DMS 273 (cell line): ENCODE measurements around the gene TTYH3.
"Not testable (repeated sequence)": the region's sequence is repeated elsewhere in the genome, so short reads cannot be mapped to it uniquely, and the experiment has no call there.

Experiments
- DNase-seq: peaks from one replicate; lab custom pipeline; 2025; ENCODE audit not compliant: unreplicated experiment; lab: John Stamatoyannopoulos, UW

TTYH3 gene

DNA sequence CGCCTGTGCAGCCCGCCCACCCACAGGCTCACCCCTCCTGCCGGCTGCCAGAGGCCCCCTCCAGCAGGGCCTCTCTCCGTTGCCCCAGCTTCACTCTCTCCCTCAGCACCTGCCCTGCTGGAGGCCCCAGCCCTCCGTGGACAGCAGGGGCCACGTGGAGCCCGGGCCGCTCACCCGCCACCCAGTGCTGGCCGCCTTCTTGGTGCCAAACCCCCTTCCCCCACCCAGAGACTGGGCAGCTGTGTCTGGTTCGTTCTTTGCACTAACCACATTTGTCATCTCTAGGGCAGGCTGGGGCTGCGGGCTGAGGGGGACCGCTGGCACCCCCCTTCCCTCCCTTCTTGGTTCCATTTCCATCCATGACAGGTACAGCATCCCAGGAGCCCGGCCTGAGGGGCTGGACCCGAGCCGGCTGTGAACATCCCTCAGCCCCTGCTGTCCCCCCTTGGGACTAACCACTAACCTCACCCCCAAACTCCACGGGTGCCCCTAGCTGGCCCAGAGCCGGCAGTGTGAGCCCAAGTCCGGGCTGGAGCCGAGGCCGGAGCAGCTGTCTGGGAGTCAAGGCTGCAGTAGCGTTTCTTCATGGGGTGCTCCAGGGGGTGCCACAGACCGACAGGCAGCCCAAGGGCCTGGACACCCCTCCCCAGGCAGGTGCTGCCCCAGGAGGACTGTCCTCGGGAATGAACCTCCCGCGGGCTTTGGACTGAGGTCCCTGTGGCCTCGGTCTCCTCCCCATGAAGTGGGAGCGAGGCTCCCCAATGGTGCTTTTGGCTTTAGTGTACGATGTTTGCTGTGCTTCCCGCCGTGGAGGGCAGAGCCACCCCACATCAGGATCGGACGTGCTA is 30.7 kb downstream of the TTYH3 start:
- DNase-seq, result no peak

DNA sequence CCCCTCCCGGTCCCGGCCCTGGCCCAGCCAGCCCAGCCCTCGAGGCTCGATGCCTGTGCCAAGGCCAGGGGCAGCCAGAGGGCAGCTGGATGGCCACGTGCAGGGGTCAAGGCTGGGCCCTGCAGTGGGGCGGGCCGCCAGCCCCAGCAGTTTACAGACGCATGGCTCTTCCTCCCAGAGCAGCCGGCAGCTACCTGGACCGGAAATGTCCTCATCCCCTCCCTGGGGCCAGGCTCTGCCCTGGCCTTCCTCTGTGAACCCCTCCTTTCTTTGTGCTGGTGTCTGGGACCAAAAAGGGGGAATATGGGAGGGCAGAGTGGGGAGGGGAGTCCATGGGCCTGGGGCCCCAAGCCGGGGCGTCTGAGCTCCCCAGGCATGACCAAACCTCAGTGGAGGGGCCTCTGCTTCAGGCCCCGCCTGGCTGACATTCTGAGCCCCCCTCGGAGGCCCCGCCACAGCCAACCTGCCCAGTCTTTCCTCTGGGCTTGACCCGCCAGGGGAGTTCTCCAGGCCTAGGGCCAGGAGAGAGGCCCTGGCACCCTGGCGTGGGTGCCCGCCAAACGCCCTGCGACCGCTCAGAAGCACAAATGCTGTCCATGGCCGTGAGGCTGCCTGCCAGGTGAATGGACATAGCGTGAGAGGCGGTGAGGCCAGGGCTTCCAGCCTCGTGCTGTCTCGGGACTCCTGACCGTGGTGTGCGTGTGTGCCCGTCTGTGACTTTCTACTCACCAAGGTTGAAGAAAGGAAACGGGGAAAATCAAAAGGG is 31.5 kb downstream of the TTYH3 start:
- no peak for DNase-seq

DNA sequence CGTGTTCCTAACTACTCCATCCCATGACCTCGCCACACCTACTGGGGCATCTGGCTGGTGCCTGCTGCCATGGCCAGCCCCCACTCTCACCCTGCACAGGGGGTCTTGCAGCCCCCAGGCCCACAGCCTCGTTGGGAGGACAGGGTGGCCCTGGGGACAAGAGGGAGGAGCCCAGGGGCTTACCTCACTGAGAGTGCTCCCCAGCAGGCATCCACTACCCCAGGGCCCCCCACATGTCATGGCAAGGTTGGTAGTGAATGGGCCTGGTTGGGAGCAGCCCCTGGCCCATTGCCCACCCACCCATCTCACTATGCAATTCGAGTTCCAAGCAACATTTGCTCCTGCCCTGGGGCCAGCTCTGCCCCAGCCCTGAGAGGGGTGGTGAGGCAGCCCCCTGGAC is 32.2 kb downstream of the TTYH3 start:
- DNase-seq, result no peak

DNA sequence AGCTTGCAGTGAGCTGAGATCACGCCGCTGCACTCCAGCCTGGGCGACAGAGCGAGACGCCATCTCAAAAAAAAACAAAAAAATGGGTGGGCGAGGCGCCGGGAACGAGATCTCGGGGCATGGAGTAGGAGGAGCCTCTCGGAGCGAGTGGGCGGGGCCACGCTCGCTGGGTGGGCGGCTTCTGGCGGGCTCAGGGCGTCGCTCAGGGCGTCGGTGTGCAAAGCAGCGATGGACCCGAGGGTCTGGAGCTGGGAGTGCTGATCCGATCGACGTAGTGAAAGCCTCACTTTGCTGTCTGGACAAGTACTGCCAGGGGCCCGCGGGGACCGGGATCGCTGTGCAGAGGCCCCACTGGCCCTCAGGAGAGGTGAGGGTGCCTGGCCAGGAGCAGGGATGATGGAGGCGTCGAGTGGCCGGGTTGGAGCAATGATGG is 33.6 kb downstream of the TTYH3 start:
- peak; percentile 51 for DNase-seq

DNA sequence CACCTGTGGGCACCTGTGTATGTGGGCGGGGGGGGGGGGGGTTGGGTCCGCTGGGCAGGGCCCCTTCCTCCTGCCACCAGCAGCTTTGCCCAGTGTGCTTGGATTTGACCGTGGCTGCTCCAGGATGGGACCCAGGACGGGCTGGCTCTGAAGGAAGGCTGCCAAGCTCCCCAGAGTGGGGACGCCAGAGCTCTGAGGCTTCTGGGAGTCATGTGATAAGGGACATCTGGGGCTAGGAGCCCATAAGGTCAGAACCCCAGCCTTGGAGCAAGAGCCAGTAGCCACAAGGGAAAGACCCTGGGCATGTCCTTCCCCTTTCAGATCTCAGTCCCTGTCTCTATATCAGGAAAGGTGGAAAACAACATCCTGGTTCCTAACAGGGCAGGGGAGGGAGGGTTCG is 34.4 kb downstream of the TTYH3 start:
- no peak for DNase-seq

DNA sequence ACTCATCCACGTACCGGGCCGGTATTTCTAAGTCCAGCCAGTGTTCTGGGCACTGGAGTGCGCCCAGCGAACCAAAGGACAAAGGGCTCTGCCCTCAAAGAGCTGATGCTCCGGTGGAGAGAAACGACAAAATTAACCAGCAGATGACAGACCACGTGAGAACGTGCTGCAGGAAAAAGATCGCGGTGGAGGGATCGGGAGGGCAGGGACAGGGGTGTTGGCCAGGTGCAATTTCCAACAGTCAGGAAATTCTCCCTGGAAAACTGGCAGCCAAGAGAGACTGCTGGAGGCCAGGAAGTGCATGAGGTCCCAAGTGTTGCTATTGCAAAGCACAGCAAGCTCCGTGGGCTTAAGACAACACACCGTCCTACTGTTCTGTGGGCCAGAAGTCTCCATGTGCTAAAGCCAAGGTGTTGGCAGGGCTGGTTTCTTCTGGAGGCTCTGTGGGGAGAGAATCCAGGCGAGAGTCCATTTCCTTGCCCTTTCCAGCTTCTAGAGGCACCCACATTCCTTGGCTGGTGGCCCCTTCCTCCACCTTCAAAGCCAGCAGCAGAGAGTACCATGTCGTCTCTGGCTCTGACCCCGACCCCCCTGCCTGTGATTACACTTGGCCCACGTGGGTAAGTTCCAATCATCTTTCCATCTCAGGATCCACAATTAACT is 34.9 kb downstream of the TTYH3 start:
- DNase-seq, result no peak

DNA sequence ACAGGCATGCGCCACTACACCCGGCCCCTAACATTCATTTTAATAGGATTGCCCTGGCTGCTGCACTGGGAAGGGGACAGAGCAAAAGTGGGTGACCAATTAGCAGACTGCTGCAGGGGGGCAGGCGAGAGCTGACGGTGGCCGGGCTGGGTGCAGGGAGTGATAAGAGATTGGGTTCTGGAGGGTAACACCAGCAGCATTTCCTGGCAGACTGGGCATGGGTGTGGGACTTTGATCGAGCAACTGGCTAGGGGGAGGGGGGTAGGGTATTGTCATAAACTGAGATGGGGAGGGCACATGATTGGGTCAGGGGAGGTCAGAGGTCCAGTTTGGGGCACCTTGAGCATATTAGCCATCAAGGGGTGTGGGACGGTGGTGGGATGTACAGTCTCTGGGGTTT is 36.1 kb downstream of the TTYH3 start:
- no peak for DNase-seq

DNA sequence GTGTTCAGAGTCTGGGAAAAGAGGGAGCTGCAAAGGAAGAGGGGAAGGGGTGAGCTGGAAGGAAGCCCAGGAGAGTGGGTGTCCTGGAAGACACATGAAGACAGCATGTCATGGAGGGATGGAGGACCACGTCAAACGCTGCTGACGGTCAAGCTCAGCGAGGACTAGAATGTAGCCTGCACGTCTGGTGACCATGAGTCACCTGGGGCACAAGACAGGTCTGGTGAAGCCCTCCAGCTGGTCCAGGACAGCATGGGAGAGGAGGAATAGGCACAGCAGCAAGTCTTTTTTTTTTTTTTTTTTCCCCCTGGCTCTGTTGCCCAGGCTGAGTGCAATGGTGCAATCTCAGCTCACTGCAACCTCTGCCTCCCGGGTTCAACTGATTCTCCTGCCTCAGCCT is 36.6 kb downstream of the TTYH3 start:
- no peak for DNase-seq

DNA sequence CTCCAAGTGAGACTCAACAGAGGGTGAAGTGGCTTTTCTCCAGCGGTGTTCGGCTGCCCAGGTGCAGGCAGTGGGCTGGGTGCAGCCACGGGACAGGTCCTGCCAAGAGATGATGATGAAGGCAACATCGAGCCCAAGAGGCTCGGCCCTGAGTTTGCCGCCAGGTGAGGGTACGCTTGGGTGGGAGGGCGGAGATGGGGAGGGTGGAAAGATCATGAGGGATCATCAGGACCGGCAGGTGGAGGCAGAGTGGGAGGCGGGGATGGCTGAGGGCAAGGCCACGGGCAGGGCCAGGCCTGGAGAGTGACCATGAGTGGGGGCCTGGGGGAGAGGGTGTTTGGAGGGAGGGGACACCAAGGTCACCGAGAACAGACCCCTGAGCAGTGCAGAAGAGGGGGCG is 38.4 kb downstream of the TTYH3 start:
- DNase-seq, result no peak

DNA sequence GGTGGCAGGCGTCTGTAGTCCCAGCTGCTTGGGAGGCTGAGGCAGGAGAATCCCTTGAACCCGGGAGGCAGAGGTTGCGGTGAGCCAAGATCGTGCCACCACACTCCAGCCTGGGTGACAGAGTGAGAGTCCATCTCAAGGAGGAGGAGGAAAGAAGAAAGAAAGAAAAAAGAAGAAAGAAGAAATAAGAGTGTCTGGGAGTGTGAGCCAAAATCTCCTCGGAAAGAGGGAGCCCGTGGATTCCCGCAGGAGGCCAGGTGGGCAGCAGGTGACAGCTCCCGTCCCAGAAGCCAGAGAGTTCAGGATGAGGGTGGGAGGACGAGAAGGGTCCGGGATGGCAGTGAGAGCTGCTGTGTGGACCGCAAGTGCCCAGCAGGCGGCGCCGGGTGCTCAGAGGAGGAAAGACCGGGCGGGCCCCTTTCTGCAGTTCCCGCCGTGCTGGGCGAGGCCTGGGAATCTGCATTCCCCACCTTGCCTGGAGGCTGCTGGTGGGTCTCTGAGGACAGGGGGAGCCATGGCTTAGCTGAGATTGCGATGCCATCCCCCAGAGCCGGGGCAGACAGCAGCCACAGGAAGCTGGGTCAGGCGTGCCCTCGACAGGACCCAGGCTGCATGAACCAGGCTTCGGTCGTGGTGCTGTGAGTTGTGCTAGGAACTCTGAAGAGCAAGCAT is 39.1 kb downstream of the TTYH3 start:
- DNase-seq, result peak; percentile 92

DNA sequence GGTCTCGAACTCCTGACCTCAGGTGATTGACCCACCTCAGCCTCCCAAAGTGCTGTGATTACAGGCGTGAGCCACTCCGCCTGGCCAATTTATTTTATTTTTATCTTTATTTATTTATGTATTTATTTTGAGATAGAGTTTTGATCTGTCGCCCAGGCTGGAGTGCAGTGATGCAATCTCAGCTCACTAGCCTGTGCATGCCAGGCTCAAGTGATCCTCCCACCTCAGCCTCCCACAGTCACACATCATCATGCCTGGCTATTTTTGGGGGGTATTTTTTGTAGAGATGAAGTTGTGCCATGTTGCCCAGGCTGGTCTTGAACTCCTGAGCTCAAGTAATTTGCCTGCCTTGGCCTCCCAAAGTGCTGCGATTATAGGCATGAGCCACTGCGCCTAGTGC is 41.4 kb downstream of the TTYH3 start:
- not testable (repeated sequence) for DNase-seq

DNA sequence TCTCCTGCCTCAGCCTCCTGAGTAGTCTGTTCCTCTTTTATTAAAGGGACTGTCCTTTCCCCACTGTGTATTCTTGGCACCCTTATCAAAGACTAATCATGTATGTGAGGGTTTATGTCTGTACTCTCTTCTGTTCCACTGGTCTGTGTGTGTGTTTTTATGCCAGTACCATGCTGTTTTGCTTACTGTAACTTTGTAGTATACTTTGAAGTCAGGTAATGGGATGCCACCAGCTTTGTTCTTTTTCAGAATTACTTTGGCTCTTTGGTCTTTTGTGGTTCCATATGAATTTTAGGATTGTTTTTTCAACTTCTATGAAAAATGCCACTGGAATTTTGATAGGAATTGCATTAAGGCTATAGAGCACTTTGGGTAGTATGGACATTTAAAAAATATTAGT is 42.1 kb downstream of the TTYH3 start:
- DNase-seq, result no peak

DNA sequence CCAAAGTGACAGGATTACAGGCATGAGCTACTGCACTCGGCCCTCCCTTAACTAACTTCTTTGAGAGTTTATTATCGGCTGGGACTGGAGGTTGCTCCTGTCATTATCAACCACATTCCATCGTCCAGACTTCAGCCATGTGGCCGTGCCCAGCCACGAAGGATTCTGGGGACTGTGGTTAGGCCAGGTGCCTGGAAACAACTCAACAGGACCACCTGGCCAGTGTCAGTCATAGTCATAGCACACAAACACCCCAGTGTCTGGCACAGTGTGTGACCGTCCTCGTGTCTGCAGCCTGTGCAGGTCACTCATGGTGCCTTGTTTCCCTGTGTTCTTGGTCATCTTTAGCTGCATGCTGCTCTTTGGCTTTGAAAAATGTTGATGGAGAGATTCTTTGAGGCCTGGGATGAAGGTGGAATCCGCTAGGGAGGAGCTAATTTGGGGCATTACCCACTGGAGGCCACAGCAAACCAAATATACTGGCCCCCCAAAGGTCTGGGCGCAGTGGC is 43.5 kb downstream of the TTYH3 start:
- DNase-seq, result no peak

DNA sequence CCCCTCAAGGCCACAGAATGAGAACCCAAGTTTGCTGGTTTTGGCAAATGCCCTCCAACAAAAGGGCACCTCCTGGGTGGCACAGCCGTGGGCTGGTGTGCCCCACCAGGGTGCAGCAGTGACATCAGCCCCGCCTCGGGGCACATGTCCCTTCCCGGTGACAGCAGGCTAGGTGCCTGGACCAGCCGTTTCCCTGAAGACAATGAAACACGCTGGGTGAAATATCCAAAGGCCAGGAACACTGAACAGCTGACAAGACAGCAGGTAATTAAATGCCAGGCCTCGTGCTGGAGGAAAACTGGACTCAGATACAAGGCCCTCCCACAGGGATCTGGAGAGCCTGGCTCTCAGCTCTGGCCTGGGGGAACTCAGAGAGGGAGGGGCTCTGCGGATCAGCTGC is 44.8 kb downstream of the TTYH3 start:
- DNase-seq, result not testable (repeated sequence)

DNA sequence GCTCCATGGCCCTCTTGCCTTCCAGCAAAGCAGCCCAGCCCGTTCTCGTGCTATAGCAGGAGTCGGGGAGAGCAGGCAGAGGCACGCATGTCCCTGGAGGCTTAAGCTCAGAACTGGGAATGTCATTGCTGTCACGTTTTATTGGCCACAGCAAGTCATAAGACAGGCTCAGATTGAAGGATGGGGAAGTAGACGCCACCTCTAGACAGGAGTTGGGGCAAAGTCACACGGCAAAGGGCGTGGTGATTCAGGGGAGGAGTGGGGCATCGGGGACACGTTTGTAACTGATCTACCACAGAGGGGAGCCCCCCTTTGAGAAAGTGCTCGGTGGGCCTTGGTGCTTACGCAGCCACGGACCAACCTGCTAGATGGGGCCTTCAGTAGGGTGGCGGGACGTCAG is 46.7 kb downstream of the TTYH3 start:
- DNase-seq, result not testable (repeated sequence)

DNA sequence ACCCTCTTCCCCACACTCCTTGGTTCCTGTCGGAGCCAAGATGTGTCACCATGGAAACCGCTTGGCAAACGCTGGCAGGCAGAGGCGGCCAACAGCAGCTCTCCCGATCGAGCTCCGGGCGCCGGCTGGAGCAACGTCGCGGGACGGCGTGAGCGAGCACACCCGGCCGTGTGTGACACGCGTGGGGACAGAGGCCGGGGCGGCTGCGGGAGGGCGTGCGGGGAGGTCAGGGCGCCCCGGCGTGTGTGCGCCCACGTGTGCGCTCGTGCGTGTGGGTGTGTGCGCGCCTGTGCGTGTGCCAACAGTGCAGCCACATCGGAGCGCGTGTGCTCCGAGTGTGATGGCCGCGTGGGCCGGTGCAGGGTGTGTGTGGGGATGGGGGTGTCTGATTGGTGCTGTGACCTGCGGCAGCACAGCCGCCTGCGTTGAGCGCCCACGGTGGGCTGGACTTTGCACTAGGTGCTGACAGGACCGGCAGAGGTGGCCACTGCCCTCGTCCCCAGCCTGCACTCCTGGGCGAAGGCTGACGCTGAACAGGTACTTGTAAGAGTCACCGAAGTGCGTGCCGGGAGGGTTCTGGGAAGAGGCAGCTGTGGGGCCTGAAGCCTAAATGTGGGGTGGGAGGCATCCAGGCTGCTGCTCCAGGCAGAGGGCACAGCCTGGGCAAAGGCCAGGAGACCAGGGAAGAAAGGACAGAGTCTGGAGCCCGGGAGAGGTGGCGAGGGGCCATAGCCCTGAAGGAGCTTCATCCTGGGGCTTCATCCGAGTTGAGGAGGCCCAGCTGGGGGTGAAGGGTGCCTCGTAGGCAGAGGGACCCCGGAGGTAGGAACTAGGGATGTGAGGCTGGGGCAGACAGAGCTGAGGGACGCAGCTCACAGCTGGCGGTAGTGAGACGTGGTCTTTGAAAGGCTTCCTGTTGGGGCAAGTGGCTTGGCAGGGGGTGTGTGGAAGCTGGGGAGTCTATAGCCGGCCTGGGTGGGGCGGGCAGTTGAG is 47.6 kb downstream of the TTYH3 start:
- DNase-seq, result peak; percentile 69

DNA sequence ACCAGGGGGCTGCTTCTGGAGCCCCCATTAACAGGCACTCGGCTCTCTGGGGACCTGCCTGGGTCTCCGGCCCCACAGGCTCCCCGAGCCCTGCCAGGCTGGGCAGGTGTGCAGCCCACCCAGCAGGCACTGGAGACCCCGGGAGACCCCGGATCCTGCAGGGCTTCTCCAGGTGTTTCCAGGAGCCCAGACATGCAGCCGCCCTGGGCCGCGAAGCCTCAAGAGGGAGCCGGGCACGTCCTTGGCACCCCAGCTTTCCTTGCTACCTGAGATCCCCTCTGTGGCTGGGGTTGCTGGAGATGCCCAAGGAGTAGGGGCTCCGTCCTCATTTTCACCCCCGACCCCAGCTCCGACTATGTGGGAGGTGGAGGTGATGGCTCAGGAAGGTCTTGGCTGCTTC is 48.5 kb downstream of the TTYH3 start:
- no peak for DNase-seq

DNA sequence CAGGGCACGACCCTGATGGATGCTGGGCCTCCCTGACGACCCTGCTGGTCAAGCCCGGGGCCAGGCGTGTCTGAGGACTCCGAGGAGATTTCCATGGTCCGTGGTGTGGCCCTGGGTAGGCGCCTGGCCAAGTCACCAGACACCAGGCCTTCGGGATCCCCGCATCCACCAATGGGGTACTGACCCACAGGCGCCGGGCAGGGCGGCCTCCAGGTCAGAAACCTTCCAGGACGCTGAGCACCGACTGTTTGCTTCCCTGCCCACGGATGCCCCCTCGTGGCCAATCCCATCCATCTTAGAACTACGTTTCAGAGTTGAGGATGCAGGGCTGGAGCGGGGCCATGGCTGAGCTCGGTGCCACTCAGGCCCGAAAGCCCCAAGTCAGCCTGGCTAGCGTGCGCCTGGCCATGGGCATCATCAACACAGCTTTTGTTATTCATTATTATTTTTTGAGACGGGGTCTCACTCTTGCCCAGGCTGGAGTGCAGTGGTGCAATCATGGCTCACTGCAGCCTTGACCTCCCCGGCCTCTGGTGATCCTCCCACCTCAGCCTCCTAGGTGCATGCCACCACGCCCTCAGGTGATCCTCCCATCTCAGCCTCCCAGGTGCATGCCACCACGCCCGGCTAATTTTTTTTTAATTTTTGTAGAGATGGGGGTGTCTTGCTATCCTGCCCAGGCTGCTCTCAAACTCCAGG is 49.2 kb downstream of the TTYH3 start:
- DNase-seq, result peak; percentile 93
